OCI-LY1 (cell line): ENCODE measurements around the gene NAT8.

Experiments used
- EZH2 ChIP-seq: fragments of 200-600 bp; sonication (generic), shearing (Covaris generic); IDR thresholded peaks from 2 replicates; pipeline ENCODE4 v1.8.0; 2017; ENCODE audit warnings: borderline replicate concordance, mixed run types, mild to moderate bottlenecking, antibody characterized with exemption, low read length, moderate library complexity, mixed read lengths
- TF ChIP-seq, protein P1 (sequence below): fragments of 200-600 bp; sonication (generic), shearing (Covaris generic); IDR thresholded peaks from 2 replicates; pipeline ENCODE4 v1.5.1; 2017; ENCODE audit warnings: mild to moderate bottlenecking, antibody characterized with exemption, low read length, moderate library complexity, mixed read lengths

DNA sequence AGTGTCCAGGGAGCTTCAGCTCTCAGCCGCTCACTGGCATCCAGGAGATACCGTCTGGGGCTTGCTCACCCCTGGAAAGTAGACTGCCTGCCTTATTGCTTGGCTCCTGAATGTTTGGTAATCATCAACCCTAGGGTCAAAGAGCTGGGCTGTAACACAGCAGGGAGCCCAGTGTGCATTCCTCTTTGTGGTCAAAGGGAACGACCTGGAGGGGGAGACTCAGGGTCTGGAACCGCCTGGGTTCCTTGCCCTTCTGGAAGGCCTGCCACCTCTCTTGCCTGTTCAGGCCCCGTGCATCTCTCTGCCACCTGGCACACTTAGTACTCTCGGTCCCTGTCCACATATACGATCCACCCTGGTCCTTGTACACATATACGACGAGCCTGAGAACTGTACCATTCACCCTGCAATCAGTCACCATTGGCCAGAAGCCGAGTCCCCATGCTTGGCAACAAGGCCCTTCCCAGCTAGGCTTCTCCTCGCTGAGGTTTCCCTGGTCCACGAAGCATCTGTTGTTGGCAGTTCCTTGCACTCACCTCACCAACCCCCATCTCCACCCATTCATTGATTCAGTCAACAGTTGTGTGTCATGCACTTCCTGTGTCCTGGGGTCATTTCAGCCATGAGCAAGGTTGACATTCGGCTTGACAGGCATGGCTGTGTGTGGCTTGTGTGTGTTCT is at the start of gene NAT8:
- TF ChIP-seq, protein P1, sequence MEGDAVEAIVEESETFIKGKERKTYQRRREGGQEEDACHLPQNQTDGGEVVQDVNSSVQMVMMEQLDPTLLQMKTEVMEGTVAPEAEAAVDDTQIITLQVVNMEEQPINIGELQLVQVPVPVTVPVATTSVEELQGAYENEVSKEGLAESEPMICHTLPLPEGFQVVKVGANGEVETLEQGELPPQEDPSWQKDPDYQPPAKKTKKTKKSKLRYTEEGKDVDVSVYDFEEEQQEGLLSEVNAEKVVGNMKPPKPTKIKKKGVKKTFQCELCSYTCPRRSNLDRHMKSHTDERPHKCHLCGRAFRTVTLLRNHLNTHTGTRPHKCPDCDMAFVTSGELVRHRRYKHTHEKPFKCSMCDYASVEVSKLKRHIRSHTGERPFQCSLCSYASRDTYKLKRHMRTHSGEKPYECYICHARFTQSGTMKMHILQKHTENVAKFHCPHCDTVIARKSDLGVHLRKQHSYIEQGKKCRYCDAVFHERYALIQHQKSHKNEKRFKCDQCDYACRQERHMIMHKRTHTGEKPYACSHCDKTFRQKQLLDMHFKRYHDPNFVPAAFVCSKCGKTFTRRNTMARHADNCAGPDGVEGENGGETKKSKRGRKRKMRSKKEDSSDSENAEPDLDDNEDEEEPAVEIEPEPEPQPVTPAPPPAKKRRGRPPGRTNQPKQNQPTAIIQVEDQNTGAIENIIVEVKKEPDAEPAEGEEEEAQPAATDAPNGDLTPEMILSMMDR = no peak
- no peak for TF ChIP-seq EZH2
